NCI-H345 treated with DMSO at 0.1 percent for 48 hours (cell line): Measurements from ENCODE around the gene LRCH4.
"Not testable (repeated sequence)": the region's sequence is repeated elsewhere in the genome, so short reads cannot be mapped to it uniquely, and the experiment has no call there.

Source experiments
- DNase-seq: peaks from one replicate; lab custom pipeline; 2025; ENCODE audit not compliant: unreplicated experiment; lab: John Stamatoyannopoulos, UW

LRCH4 gene

DNA sequence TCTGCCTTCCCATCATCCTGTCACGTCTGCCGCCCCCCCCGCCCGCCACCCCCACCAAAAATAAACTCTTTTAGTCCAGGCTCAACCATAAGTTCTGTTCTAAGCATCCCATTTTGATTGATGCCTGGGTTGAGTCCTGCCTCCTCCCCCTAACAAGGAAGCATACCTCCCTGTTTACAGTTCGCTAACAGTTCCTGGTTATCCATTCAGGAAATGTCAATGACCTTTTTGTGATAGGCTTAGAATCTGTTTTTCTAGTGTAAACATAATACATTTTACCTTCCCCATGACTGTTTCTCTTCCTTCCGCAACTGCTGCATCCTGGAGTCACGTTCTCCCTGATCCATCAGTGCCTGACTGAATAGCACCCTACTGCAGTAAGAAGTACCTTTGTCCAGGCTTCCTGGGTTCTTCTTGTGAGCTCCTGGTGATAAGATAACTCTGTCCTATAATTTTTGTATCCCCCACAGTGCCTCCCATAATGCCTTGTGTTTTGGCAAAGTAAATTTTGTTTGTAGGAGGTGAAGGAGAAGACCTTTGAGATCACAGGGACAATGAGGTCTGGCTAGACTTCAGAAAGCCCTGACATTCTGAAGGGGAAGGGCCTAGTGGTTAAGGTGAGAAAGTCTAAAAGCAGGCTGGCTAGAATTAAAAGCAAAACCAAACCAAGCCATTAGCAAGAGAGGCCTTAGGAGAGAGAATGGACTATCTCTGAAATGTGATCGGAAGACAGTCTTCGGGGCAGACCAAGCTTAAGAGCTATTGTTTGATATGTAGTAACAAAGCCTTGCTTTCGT is 39.6 kb downstream of the LRCH4 start:
- DNase-seq = no peak

GRCh38 chr7:100545360-100546128 is 40.4 kb downstream of the LRCH4 start:
- no peak for DNase-seq

DNA sequence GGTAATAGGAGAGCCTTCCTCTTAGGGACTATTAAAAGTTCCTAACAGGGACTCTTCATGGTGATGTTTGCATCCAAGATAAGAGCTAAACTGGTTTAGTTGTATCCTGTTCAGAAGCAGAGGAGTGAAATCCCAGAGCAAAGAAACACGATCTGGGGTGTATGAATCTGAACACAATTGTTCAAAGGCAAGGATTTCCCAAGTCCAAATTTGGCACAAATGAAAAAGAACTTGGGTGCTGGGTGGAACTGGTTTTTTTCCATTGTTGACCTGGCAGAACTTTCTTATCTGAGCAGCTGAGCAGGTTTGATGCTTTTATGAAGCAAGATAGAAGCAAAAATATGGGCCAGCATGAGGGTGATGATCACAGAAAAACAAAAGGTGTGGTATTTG is 41.0 kb downstream of the LRCH4 start:
- DNase-seq = no peak

DNA sequence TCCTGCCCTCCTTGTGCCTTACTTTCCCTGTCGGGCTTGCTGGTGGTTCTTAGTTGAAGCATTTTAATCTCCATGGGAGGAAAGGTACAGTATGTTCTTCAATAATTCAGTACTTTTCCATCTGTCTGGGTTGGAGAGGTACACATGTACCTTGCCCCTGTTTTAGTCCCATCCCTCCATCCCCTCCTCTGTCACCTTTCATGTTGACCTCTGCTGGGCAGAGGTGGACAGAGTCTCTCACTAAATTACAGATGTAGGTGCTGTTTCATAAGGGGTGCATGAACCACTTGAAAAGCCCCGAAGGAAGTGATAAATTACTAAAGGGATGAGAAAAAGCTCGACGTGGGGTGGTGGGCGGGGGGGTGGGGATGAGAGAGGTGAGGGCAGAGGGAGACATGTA is 41.5 kb downstream of the LRCH4 start:
- DNase-seq = no peak

- no peak for DNase-seq
Observed at GRCh38 chr7:100543586-100543985, 42.3 kb downstream of the LRCH4 start.

GRCh38 chr7:100541309-100541708 is 44.6 kb downstream of the LRCH4 start:
- not testable (repeated sequence) for DNase-seq

DNA sequence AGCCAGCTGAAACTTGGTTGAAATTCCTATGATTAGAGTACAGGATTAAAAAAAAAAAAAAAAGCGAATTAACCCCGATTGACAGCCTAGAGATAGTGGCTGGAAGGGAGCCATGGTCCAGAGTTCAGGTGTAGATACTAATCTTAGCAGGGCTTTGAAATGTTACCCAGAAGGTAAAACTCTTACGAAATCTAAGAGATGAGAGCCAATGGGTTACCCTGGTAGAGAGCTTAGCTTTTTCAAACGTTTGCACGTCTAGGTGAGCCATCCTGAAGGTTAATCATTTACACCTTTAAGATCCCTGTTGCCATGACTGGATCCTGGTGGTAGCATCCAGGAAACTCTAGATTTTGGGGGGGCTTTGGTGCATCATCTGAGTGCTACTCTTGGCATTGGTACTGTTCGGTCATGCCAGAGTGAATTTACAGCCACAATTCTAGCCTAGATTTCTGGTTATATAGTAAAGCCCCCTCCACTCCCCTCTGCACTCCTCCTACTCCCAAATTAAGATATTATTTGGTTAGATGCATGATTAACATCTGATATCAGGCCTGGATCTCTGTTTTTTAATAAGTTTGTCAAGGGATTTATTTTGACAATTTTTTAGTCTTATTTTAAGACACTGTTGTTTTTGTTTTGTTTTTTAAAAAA is 45.7 kb downstream of the LRCH4 start:
- no peak for DNase-seq

DNA sequence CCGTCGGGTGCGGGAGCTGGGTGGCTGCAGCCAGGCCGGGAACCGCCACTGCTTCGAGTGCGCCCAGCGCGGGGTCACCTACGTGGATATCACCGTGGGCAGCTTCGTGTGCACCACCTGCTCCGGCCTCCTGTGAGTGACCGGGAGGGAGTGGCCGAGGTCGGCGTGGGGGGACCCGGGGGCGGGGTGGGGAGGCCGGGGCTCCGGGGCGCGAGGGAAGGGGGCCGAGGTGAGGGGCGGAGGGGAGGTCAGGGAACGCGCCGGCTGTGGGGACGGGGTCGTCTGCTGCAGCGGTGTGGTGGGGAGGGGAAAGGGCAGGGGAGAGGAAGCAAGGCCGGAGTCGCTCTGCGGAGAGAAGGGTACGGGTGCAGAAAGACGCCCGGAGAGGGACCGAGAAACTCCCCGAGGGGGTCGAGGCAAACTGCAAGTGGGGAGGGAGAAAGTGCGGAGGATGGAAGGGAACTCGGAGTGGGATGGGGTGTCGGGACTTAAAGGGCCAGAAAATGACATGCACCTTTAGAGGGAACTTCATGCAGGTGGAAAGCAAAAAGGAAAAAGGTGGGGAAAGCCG is 46.4 kb downstream of the LRCH4 start:
- DNase-seq = no peak

DNA sequence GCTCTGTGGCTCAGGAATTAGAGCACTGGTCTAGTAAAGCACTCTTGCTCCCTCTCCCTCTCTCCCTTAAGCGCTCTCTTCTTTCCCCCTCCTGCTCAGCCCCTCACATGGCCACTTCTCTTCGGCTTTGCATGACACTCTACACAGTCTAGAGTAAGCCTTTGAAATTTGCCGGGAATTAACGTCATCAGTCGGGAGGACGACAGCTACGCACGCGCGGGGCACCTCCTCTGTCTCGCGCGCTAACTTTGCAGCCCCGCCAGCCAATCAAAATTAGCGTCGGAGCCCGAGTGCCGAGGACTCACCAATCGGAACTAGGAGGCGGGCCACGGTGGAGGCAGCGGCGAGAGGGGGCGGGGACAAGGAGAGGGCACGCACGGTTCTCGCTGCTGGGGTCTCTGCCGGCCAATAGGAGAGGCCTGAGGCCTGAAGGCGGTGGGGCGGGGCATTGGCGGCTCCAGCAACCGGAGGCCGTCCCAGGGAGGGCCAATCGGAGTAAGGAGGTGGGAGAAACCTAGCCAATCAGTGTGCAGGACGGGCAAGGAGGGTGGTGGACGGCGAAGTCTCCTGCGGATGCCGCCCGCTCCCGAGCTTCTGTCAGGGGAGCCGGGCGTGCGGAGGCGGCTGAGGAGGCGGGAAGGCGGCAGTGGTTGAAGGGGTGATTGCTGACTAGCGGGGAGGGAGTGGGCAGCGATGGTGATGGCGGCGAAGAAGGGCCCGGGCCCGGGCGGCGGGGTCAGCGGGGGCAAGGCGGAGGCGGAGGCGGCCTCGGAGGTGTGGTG is 47.1 kb downstream of the LRCH4 start, which contains the start of gene AGFG2:
TSS of gene AGFG2 (plus strand) at position 550 of the 782 bp plus-strand sequence. CDS start at position 694, 144 bp downstream.
- DNase-seq = peak; percentile 99

GRCh38 chr7:100538348-100538653 is 47.6 kb downstream of the LRCH4 start:
- no peak for DNase-seq

- not testable (repeated sequence) for DNase-seq
Observed at GRCh38 chr7:100536695-100537094, 49.2 kb downstream of the LRCH4 start.

GRCh38 chr7:100535982-100536381 is 49.9 kb downstream of the LRCH4 start:
- not testable (repeated sequence) for DNase-seq

GRCh38 chr7:100532165-100533022 is 53.5 kb downstream of the LRCH4 start:
- DNase-seq = no peak

- not testable (repeated sequence) for DNase-seq
Observed at GRCh38 chr7:100528108-100528866, 57.6 kb downstream of the LRCH4 start.
